Trophoblast cell (in vitro differentiated cells and primary cell): ENCODE results near the gene ANKRD13A.

ENCODE experiments used
- DNase-seq, 2 donors: peaks; one replicate each; pipeline ENCODE4 v3.0.0-alpha.2; 2016
- H2AFZ ChIP-seq: 2 replicates; pipeline ENCODE4 v1.6.1; 2013; ENCODE audit warnings: low read length, moderate library complexity, mild to moderate bottlenecking; ENCODE audit not compliant: insufficient read depth, poor library complexity
- H2AK5ac ChIP-seq: 2 replicates; pipeline ENCODE4 v1.6.1; 2013; ENCODE audit warnings: mild to moderate bottlenecking, low read length
- H2BK120ac ChIP-seq: 2 replicates; pipeline ENCODE4 v1.6.1; 2013; ENCODE audit warnings: low read length, mild to moderate bottlenecking, moderate library complexity; ENCODE audit not compliant: insufficient read depth, poor library complexity
- H2BK12ac ChIP-seq: 2 replicates; pipeline ENCODE4 v1.6.1; 2013; ENCODE audit warnings: mild to moderate bottlenecking, low read length, moderate library complexity
- H2BK5ac ChIP-seq: 2 replicates; pipeline ENCODE4 v1.6.1; 2013; ENCODE audit warnings: low read length, low read depth, moderate library complexity, mild to moderate bottlenecking; ENCODE audit not compliant: poor library complexity
- H3K14ac ChIP-seq: 2 replicates; pipeline ENCODE4 v1.6.1; 2013; ENCODE audit warnings: mild to moderate bottlenecking, low read length
- H3K18ac ChIP-seq: 2 replicates; pipeline ENCODE4 v1.6.1; 2013; ENCODE audit warnings: mild to moderate bottlenecking, low read length
- H3K23ac ChIP-seq: 2 replicates; pipeline ENCODE4 v1.6.1; 2013; ENCODE audit warnings: low read length
- H3K27ac ChIP-seq: 2 replicates; pipeline ENCODE4 v1.5.1; 2013; ENCODE audit warnings: low read depth, mild to moderate bottlenecking, inconsistent platforms, low read length, moderate library complexity
- H3K27me3 ChIP-seq: 2 replicates; pipeline ENCODE4 v1.6.1; 2013; ENCODE audit warnings: inconsistent platforms, mild to moderate bottlenecking, low read length, moderate library complexity; ENCODE audit not compliant: insufficient read depth
- H3K36me3 ChIP-seq, 2 experiments: 1 replicate in 1 of 2; 2 replicates in 1 of 2; pipeline ENCODE4 v1.6.1; 2013; ENCODE audit warnings: low read length in 2 of 2, mild to moderate bottlenecking in 2 of 2, moderate library complexity in 1 of 2; ENCODE audit not compliant: insufficient read depth in 2 of 2, control insufficient read depth in 1 of 2
- H3K4ac ChIP-seq: 2 replicates; pipeline ENCODE4 v1.6.1; 2013; ENCODE audit warnings: low read depth, mild to moderate bottlenecking, low read length, moderate library complexity
- H3K4me1 ChIP-seq, 2 experiments: 1 replicate in 1 of 2; 2 replicates in 1 of 2; pipeline ENCODE4 v1.6.1; 2013; ENCODE audit warnings: low read length in 2 of 2, mild to moderate bottlenecking in 2 of 2, moderate library complexity in 1 of 2; ENCODE audit not compliant: insufficient read depth in 2 of 2, control insufficient read depth in 1 of 2
- H3K4me2 ChIP-seq: 2 replicates; pipeline ENCODE4 v1.6.1; 2013; ENCODE audit warnings: inconsistent platforms, mild to moderate bottlenecking, low read length, moderate library complexity
- H3K4me3 ChIP-seq: 2 replicates; pipeline ENCODE4 v1.5.1; 2013; ENCODE audit warnings: mild to moderate bottlenecking, low read depth, low read length, inconsistent platforms
- H3K79me1 ChIP-seq: one replicate; pipeline ENCODE4 v1.6.1; 2013; ENCODE audit warnings: low read length
- H3K79me2 ChIP-seq: 2 replicates; pipeline ENCODE4 v1.6.1; 2013; ENCODE audit warnings: low read length, mild to moderate bottlenecking; ENCODE audit not compliant: control insufficient read depth, insufficient read depth, poor library complexity
- H3K9ac ChIP-seq: 2 replicates; pipeline ENCODE4 v1.6.1; 2013; ENCODE audit warnings: mild to moderate bottlenecking, low read length
- H3K9me3 ChIP-seq: 2 replicates; pipeline ENCODE4 v1.6.1; 2013; ENCODE audit warnings: low read depth, mild to moderate bottlenecking, control low read depth, inconsistent platforms, low read length; ENCODE audit not compliant: insufficient read depth
- H4K12ac ChIP-seq: 2 replicates; pipeline ENCODE4 v1.6.1; 2013; ENCODE audit warnings: low read depth, mild to moderate bottlenecking, low read length, moderate library complexity
- H4K8ac ChIP-seq: 2 replicates; pipeline ENCODE4 v1.6.1; 2013; ENCODE audit warnings: low read depth, mild to moderate bottlenecking, low read length, moderate library complexity
- H4K91ac ChIP-seq: one replicate; pipeline ENCODE4 v1.6.1; 2013; ENCODE audit warnings: low read depth, mild to moderate bottlenecking, low read length, moderate library complexity
- WGBS: extraction: QIAGEN DNeasy Blood & Tissue Kit; methylation state at CpG from one replicate; pipeline ENCODE4 v1.1.7; 2013; ENCODE audit warnings: missing lambda C conversion rate; ENCODE audit not compliant: insufficient read length, insufficient coverage; ENCODE audit errors: extremely low coverage; 5-methylcytosine and 5-hydroxymethylcytosine counted together

The ANKRD13A gene

DNA sequence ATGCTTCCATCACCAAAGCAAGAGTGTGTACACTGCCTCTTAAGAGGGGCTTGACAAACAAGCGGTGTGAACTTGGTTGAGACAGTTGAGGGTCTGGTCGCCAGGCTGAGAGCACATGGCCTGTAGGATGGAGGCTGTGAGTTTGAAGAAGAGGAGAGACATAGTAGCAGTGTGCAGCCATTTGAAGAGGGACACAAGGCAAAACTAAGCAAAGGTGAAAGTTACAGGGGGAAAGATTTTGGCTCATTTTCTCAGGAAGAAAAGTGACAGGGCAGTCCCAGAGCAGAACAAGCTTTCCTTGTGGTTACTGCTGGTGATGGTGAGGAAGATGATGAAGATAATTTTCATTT lies 60.4 kb downstream of the ANKRD13A start:
- peaks cover 0 to 5% of the 10 kb centered on the region in 2 experiments for H3K4me1 ChIP-seq
- no peak overlapping the region for H3K23ac ChIP-seq
- H3K27me3 ChIP-seq, result no peaks in the 10 kb centered on the region
- H2AK5ac ChIP-seq, result no peak overlapping the region
- H3K4ac ChIP-seq, result no peak overlapping the region
- H3K79me1 ChIP-seq, result peaks cover 3% of the 10 kb centered on the region
- no peak overlapping the region for H4K91ac ChIP-seq
- no peaks in the 10 kb centered on the region for H3K9me3 ChIP-seq
- H3K27ac ChIP-seq, result no peak overlapping the region
- no peaks in the 10 kb centered on the region for H3K79me2 ChIP-seq
- no peak overlapping the region for H3K14ac ChIP-seq
- no peak overlapping the region for H2AFZ ChIP-seq
- H3K4me2 ChIP-seq, result no peak overlapping the region
- no peak overlapping the region for H2BK120ac ChIP-seq
- H3K36me3 ChIP-seq, result no peaks in the 10 kb centered on the region
- no peak overlapping the region for H2BK5ac ChIP-seq
- no peak overlapping the region for H3K9ac ChIP-seq
- H4K12ac ChIP-seq, result no peak overlapping the region
- no peak overlapping the region for H3K18ac ChIP-seq
- no peak overlapping the region for H3K4me3 ChIP-seq
- DNase-seq, result no peak
- no peak overlapping the region for H2BK12ac ChIP-seq
- no peak overlapping the region for H4K8ac ChIP-seq
- WGBS, result no CpG with 5 or more reads among the region's 2 CpGs

- Histone ChIP-seq H2AFZ (no peak overlapping the region), H2BK120ac (no peak overlapping the region), H3K79me1 (no peaks in the 10 kb centered on the region), H3K4me1 (no peaks in the 10 kb centered on the region), H3K14ac (no peak overlapping the region), H4K91ac (no peak overlapping the region), H3K79me2 (no peaks in the 10 kb centered on the region), H4K8ac (no peak overlapping the region), H3K4me2 (no peak overlapping the region), H2AK5ac (no peak overlapping the region), H3K36me3 (no peaks in the 10 kb centered on the region), H3K4me3 (no peak overlapping the region), H3K9me3 (no peaks in the 10 kb centered on the region), H4K12ac (no peak overlapping the region), H3K27ac (no peak overlapping the region), H2BK12ac (no peak overlapping the region), H3K23ac (no peak overlapping the region), H2BK5ac (no peak overlapping the region), H3K27me3 (no peaks in the 10 kb centered on the region), H3K18ac (no peak overlapping the region), H3K9ac (no peak overlapping the region), H3K4ac (no peak overlapping the region)
- no CpG with 5 or more reads among the region's 2 CpGs for WGBS
- no peak for DNase-seq
These were observed 63.0 kb downstream of the ANKRD13A start for GRCh38 chr12:110062241-110062640.

- Histone ChIP-seq H3K27ac (no peak overlapping the region), H3K4ac (no peak overlapping the region), H3K4me1 (no peaks in the 10 kb centered on the region), H2BK12ac (no peak overlapping the region), H3K36me3 (no peaks in the 10 kb centered on the region), H3K4me2 (no peak overlapping the region), H3K79me1 (no peaks in the 10 kb centered on the region), H3K9me3 (peaks cover 3% of the 10 kb centered on the region), H3K79me2 (no peaks in the 10 kb centered on the region), H2AK5ac (no peak overlapping the region), H4K91ac (no peak overlapping the region), H2AFZ (no peak overlapping the region), H3K23ac (no peak overlapping the region), H3K14ac (no peak overlapping the region), H3K4me3 (no peak overlapping the region), H3K18ac (no peak overlapping the region), H2BK5ac (no peak overlapping the region), H3K9ac (no peak overlapping the region), H2BK120ac (no peak overlapping the region), H4K8ac (no peak overlapping the region), H3K27me3 (no peaks in the 10 kb centered on the region), H4K12ac (no peak overlapping the region)
- no peak for DNase-seq
- no CpG with 5 or more reads among the region's 2 CpGs for WGBS
These were observed 66.3 kb downstream of the ANKRD13A start for GRCh38 chr12:110065540-110065939.

DNA sequence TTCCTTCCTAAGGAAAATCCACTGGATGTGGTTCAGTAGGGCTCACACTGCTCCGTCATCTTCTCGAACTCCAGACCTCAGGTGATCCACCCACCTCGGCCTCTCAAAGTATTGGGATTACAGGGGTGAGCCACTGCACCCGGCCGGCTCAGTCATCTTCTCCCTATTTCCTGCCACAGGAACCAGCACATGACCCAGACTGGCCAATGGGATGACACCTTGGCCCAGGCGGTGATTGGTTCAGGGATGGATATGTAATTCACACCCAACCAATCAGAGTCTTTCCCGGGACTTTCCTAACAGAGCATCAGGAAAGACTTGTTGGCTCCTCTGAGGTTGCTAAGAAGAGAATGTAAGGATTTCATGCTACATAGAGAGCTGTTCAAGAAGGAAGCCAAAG lies 68.3 kb downstream of the ANKRD13A start:
- H3K27me3 ChIP-seq, result no peaks in the 10 kb centered on the region
- H3K23ac ChIP-seq, result no peak overlapping the region
- no peaks in the 10 kb centered on the region for H3K79me1 ChIP-seq
- H3K14ac ChIP-seq, result no peak overlapping the region
- H2BK5ac ChIP-seq, result no peak overlapping the region
- DNase-seq, result no peak
- H3K18ac ChIP-seq, result no peak overlapping the region
- no peak overlapping the region for H4K12ac ChIP-seq
- no peak overlapping the region for H4K8ac ChIP-seq
- no peak overlapping the region for H3K9ac ChIP-seq
- H3K4me3 ChIP-seq, result no peak overlapping the region
- no peak overlapping the region for H2BK12ac ChIP-seq
- H2AFZ ChIP-seq, result no peak overlapping the region
- no peak overlapping the region for H4K91ac ChIP-seq
- H3K79me2 ChIP-seq, result no peaks in the 10 kb centered on the region
- H3K4ac ChIP-seq, result no peak overlapping the region
- no peaks in the 10 kb centered on the region for H3K36me3 ChIP-seq
- no peak overlapping the region for H2AK5ac ChIP-seq
- no peak overlapping the region for H3K4me2 ChIP-seq
- H2BK120ac ChIP-seq, result no peak overlapping the region
- H3K27ac ChIP-seq, result no peak overlapping the region
- WGBS, result no CpG with 5 or more reads among the region's 7 CpGs
- H3K4me1 ChIP-seq, result no peaks in the 10 kb centered on the region
- H3K9me3 ChIP-seq, result peaks cover 3% of the 10 kb centered on the region
